HFF-Myc (cell line): ENCODE results near the gene MRPS31.
A peak's percentile ranks its signal among the peaks of the same experiment; 100 is the strongest.

ENCODE experiments used
- DNase-seq: peaks from one replicate; pipeline ENCODE4 v3.0.0-alpha.2; 2011; ENCODE audit warnings: low read depth; ENCODE audit errors: extremely low read depth
- H3K4me3 ChIP-seq: replicated peaks from 2 replicates; pipeline ENCODE4 v1.5.1; 2011; ENCODE audit warnings: low read depth, mild to moderate bottlenecking, control low read depth, low read length
- CTCF ChIP-seq: IDR thresholded peaks from 2 replicates; pipeline ENCODE4 v1.5.1; 2012; ENCODE audit warnings: mild to moderate bottlenecking, low read depth, low read length, control low read depth; ENCODE audit errors: missing control alignments

Gene MRPS31

DNA sequence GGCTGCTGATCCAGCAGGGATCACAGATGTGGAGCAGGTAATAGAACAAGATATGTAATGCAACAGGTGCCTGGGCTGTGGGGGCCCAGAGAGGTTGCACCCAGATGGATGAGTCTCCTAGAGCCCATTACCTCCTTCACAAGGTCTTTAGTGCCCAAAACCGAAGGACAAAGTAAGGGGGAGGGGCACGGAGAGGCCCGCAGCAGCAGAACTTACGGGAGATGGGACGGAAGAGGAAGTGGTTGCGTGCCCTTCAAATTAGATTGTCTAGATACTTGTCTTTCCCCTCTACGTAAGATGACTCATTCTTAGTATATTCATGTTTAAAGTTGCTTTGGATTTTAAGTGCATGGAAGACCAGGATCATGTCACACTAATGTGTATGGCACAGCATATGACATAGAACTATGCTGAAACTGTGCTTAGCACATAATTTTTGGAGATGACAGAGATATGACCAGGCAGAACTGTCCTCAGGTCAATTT, 5.7 kb upstream of the MRPS31 start:
- no peak overlapping the region for H3K4me3 ChIP-seq
- no peak for TF ChIP-seq CTCF
- DNase-seq, result no peak

DNA sequence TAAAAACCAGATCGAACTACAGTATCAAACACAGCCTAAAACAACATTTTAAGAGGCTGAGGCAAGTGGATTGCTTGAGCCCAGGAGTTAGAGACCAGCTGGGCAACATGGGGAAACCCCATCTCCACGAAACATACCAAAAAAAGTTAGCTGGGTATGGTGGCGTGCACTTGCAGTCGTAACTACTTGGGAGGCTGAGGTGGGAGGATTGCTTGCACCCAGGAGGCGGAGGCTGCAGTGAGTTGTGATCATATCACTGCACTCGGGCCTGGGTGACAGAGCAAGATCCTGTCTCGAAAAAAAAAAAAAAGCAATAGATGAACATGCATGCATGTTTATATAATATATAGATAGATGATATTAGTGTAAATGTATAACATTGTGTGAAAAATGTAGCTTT, 5.2 kb upstream of the MRPS31 start:
- no peak for TF ChIP-seq CTCF
- H3K4me3 ChIP-seq, result no peak overlapping the region
- DNase-seq, result no peak

DNA sequence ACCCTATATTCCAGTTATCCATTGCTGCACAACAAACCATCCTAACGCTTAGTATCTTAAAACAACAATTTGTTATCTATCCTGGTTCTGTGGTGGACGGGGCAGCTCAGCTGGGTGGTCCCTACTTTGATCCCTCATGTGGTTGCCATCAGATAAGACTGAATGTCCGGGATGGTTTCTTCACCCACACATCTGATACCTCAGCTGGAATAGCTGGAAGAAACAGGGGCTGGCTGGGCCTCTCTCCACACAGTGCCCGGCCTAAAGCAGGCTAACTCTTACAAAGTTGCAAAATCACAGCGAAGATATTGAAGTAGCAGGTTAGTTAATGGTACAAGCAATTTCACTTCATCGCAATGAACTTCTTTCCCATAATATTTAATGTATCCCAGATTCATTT, 3.7 kb upstream of the MRPS31 start:
- no peak for DNase-seq
- TF ChIP-seq CTCF, result no peak
- H3K4me3 ChIP-seq, result no peak overlapping the region

DNA sequence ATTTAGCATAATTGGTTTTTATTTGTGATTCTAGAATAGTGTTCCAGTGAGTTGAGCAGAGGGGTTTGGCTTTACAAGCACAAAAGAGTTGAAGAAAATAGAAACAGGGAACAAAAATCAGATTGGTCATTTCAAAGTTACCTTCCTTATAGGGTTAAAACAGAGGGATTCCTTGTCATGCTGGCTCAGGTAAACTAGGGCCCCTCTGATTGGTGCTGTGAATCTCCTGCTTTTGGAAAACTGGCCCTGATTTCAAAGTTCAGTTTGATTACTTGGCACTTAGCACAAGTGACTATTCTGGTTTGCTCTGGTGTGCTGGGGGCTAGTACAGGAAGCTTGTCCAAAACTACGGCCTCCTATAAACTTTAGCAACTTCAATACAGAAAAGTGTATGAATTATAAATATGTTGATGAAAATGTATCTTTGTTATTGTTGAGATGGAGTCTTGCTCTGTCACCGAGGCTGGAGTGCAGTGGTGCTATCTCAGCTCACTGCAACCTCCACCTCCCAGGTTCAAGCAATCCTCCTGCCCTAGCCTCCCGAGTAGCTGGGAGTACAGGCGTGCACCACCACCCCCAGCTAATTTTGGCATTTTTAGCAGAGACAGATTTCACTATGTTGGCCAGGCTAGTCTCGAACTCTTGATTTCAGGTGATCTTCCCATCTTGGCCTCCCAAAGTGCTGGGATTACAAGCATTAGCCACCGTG, 1.9 kb upstream of the MRPS31 start:
- no peak overlapping the region for H3K4me3 ChIP-seq
- no peak for DNase-seq
- TF ChIP-seq CTCF, result no peak

DNA sequence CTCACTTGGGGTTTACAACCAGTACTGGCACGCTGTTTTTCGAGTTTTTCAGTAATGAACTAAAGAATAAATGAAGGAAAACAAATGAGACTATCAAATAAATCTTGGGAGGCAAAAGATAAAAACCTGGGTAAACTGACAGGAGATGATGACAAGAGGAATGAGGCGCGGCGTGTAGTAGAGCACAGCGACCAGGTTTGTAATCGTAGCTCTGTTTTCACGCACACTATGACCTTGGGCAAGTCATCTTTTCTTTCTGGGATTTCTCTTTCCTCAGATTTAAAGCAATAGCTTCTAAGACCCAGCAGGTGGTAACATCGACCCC, 419 bp downstream of the MRPS31 start:
- TF ChIP-seq CTCF, result no peak
- DNase-seq, result no peak
- peak overlapping the region; percentile 97 for H3K4me3 ChIP-seq

GRCh38 chr13:40769970-40770369, 1.0 kb downstream of the MRPS31 start:
- H3K4me3 ChIP-seq, result peak overlapping the region; percentile 97
- no peak for DNase-seq
- no peak for TF ChIP-seq CTCF

GRCh38 chr13:40765602-40766001, 5.4 kb downstream of the MRPS31 start:
- no peak for DNase-seq
- TF ChIP-seq CTCF, result no peak
- H3K4me3 ChIP-seq, result no peak overlapping the region
